ENCODE data around the gene UBR1.
"Not testable (repeated sequence)": the region's sequence is repeated elsewhere in the genome, so short reads cannot be mapped to it uniquely, and the experiment has no call there.

DNA sequence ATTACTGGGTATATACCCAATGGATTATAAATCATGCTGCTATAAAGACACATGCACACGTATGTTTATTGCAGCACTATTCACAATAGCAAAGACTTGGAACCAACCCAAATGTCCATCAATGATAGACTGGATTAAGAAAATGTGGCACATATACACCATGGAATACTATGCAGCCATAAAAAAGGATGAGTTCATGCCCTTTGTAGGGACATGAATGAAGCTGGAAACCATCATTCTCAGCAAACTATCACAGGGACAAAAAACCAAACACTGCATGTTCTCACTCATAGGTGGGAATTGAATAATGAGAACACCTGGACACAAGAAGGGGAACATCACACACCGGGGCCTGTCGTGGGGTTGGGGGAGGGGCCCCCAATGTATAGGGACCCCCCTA is 64.8 kb downstream of the UBR1 start:
- TF ChIP-seq, protein P1, sequence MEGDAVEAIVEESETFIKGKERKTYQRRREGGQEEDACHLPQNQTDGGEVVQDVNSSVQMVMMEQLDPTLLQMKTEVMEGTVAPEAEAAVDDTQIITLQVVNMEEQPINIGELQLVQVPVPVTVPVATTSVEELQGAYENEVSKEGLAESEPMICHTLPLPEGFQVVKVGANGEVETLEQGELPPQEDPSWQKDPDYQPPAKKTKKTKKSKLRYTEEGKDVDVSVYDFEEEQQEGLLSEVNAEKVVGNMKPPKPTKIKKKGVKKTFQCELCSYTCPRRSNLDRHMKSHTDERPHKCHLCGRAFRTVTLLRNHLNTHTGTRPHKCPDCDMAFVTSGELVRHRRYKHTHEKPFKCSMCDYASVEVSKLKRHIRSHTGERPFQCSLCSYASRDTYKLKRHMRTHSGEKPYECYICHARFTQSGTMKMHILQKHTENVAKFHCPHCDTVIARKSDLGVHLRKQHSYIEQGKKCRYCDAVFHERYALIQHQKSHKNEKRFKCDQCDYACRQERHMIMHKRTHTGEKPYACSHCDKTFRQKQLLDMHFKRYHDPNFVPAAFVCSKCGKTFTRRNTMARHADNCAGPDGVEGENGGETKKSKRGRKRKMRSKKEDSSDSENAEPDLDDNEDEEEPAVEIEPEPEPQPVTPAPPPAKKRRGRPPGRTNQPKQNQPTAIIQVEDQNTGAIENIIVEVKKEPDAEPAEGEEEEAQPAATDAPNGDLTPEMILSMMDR (IDR thresholded peaks at IDR 0.05), result not testable (repeated sequence)
- not testable (repeated sequence) for TF ChIP-seq POLR2A (IDR thresholded peaks at IDR 0.05)

Measured in esophagus squamous epithelium (tissue), 4 donors.